C4-2B (cell line): ENCODE measurements around the gene UPK1A.
"Not testable (repeated sequence)": the region's sequence is repeated elsewhere in the genome, so short reads cannot be mapped to it uniquely, and the experiment has no call there.

ENCODE experiments used
- H3K27ac ChIP-seq: fragments of 450-650 bp; 2 replicates; pipeline ENCODE4 v1.5.1; 2017
- ZFX ChIP-seq: fragments of 450-650 bp; IDR thresholded peaks from 2 replicates; pipeline ENCODE4 v1.6.1; 2017
- TF ChIP-seq, protein P1 (sequence below): fragments of 450-650 bp; conservative IDR thresholded peaks from 2 replicates; pipeline ENCODE4 v1.5.1; 2017; ENCODE audit warnings: mild to moderate bottlenecking

The UPK1A gene

DNA sequence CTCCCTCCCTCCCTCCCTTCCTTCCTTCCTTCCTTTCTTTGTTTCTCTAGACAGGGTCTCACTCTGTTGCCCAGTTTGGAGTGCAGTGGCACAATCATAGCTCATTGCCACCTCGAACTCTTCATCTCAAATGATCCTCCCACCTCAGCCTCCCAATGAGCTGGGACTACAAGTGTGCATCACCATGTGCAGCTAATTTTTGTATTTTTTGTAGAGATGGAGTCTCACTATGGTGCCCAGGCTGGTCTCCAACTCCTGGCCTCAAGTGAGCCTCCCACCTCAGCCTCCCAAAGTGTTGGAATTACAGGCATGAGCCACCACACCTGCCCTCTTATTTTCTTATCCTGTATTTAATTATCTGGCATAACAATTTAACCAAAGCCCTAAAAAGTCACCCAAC lies 4.4 kb downstream of the UPK1A start:
- no peak for TF ChIP-seq ZFX
- TF ChIP-seq, protein P1, sequence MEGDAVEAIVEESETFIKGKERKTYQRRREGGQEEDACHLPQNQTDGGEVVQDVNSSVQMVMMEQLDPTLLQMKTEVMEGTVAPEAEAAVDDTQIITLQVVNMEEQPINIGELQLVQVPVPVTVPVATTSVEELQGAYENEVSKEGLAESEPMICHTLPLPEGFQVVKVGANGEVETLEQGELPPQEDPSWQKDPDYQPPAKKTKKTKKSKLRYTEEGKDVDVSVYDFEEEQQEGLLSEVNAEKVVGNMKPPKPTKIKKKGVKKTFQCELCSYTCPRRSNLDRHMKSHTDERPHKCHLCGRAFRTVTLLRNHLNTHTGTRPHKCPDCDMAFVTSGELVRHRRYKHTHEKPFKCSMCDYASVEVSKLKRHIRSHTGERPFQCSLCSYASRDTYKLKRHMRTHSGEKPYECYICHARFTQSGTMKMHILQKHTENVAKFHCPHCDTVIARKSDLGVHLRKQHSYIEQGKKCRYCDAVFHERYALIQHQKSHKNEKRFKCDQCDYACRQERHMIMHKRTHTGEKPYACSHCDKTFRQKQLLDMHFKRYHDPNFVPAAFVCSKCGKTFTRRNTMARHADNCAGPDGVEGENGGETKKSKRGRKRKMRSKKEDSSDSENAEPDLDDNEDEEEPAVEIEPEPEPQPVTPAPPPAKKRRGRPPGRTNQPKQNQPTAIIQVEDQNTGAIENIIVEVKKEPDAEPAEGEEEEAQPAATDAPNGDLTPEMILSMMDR, result no peak
- no peak overlapping the region for H3K27ac ChIP-seq

DNA sequence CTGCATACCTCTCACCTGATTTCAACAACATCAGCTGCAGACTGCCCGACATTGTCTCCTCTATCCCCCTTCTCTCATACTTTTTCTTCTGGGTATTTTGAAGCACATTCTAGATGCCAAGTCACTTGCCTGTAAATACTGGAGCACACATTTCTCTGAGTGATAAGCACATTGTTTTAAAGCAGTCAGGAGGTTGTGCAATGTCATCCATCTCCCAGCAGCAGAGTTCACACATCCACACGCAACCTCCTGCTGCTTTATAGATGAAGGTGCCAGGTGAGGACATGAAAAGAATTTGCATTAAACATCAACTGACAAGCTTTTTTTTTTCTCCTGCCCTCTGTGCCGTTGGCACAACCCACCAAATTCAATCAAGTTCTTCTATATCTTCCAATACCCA lies 5.5 kb downstream of the UPK1A start:
- TF ChIP-seq, protein P1, result no peak
- no peak for TF ChIP-seq ZFX
- no peak overlapping the region for H3K27ac ChIP-seq

DNA sequence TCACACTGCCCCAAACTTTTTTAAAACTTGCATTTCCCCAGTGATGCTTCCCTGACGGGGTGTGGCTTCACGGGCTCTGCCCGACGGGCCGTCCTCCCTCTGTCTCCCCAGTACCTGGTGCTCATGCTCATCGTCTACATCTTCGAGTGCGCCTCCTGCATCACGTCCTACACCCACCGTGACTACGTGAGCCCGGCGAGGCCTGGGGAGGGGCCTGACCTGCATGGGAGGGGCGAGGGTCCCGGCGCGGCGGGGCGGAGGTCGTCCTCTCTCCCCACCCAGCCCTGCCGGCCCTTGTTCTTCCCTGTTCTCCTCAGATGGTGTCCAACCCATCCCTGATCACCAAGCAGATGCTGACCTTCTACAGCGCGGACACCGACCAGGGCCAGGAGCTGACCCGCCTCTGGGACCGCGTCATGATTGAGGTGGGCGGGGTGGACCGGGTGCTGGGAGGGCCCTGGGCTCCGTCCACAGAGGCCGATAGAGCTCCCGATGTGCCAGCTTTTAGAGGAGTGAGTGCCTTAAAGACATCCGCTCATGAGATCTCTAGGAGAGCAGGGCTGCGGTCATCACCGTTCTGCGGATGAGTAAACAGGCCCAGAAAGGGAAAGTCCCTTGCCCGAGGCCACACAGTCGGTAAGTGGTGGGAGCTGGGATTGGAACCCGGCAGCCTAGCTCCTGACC lies 6.9 kb downstream of the UPK1A start:
- no peak for TF ChIP-seq ZFX
- TF ChIP-seq, protein P1, result no peak
- H3K27ac ChIP-seq, result no peak overlapping the region

DNA sequence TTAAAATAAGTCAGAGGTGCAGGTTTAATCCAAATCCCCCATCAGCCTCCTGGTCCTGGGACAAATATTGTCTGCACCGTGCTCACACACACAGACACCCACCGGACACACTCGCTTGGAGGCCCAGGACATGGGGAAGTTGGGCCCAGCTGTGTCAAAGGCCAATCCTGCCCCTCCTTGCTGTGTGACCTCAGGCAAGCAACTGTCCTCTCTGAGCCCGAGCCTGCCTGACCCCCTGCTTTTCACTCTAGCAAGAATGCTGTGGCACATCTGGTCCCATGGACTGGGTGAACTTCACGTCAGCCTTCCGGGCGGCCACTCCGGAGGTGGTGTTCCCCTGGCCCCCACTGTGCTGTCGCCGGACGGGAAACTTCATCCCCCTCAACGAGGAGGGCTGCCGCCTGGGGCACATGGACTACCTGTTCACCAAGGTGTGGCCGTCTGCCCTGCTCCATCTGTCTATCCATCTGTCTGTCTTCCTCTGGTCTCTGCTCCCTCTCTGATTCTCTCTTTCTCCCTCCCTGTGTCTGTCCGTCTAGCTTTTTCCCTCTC lies 9.3 kb downstream of the UPK1A start:
- H3K27ac ChIP-seq, result no peak overlapping the region
- TF ChIP-seq ZFX, result no peak
- TF ChIP-seq, protein P1, result no peak

DNA sequence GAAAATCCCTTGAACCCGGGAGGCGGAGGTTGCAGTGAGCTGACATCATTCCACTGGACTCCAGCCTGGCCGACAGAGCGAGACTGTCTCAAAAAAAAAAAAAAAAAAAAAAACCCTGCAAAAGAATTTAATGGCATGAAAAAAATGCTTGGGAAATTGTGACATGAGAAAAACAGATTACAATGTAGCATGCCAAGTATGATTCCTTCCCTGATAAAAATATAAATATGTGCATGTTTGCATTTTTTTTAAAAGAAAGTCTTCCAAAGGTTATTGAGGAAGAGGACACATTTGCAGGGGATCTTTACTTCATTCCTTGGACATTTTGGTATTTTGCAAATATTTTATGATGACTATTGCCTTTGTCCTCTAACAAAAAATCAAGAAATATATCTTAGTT lies 23.5 kb downstream of the UPK1A start:
- no peak overlapping the region for H3K27ac ChIP-seq
- TF ChIP-seq, protein P1, result no peak
- no peak for TF ChIP-seq ZFX

DNA sequence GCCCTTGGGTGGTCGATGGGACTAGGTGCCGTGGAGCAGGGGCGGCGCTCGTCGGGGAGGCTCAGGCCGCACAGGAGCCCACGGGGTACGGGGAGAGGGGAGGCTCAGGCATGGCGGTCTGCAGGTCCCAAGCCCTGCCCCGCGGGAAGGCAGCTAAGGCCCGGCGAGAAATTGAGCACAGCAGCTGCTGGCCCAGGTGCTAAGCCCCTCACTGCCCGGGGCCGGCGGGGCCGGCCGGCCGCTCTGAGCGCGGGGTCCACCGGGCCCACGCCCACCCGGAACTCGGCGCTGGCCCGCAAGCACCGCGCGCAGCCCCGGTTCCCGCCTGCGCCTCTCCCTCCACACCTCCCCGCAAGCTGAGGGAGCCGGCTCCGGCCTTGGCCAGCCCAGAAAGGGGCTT lies 24.8 kb downstream of the UPK1A start:
- not testable (repeated sequence) for H3K27ac ChIP-seq

DNA sequence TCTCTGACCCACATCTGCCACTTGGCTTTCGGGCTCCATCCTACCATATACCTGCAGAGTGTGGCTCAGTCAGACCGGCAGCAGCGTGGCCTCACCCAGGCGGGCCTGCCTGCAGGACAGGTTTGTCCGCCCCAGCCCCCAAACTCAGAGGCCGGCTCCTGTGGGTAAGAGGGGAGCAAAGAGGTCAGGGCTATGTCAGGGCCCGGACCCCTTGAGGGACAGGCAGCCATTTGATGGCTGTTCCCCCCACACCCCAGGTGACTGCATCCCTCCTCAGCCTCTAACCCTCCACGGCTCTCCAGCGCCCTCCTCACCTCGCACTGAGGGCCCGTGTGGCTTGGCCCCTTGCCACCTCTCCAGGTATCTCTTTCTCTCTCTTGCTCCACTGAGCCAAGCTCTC lies 25.7 kb downstream of the UPK1A start:
- no peak for TF ChIP-seq ZFX
- TF ChIP-seq, protein P1, result no peak
- H3K27ac ChIP-seq, result no peak overlapping the region

DNA sequence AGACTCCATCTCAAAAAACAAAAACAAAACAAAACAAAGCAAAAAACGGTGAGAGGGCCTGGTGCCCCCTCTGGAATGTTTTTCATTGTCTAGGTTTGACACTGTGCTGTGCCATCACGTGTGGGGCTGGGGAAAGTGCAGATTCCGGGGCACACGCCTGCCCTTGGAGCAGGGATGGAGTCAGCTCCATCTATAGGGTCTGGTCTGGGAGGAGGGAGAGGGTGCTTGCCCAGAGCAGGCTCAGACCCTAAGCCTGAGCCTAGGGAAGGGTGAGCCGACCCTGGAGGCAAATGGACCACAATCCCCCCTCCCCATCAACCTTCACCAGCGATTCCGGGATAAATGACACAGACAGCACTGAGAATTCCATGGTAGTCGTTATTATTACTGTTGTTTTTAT lies 27.1 kb downstream of the UPK1A start:
- TF ChIP-seq, protein P1, result no peak
- TF ChIP-seq ZFX, result no peak
- no peak overlapping the region for H3K27ac ChIP-seq
